GM12874 (cell line): ENCODE data around the gene ARHGAP18.

Source experiments
- CTCF ChIP-seq: IDR thresholded peaks from 2 replicates; pipeline ENCODE4 v1.5.1; 2011; ENCODE audit warnings: low read depth, mild to moderate bottlenecking, control low read depth, low read length, moderate library complexity; ENCODE audit not compliant: insufficient read depth

ARHGAP18 gene

GRCh38 chr6:129641344-129641743, 68.6 kb downstream of the ARHGAP18 start:
- no peak for TF ChIP-seq CTCF

- TF ChIP-seq CTCF: no peak
Measured at GRCh38 chr6:129638686-129639085, 71.3 kb downstream of the ARHGAP18 start.

- TF ChIP-seq CTCF: no peak
Measured at GRCh38 chr6:129638055-129638684, 71.8 kb downstream of the ARHGAP18 start.

- no peak for TF ChIP-seq CTCF
Measured at GRCh38 chr6:129637340-129638054, 72.5 kb downstream of the ARHGAP18 start.

GRCh38 chr6:129635396-129636130, 74.4 kb downstream of the ARHGAP18 start:
- TF ChIP-seq CTCF: no peak

- TF ChIP-seq CTCF: no peak
Measured at GRCh38 chr6:129634411-129635230, 75.4 kb downstream of the ARHGAP18 start.

- no peak for TF ChIP-seq CTCF
Measured at GRCh38 chr6:129633529-129633928, 76.4 kb downstream of the ARHGAP18 start.
